ENCODE measurements around the gene SYDE2. TPM values are rescaled to one million over a fixed set of nuclear protein-coding genes. Genes with fewer than 3 reads are reported as not detected.
"Not testable (repeated sequence)": the region's sequence is repeated elsewhere in the genome, so short reads cannot be mapped to it uniquely, and the experiment has no call there.

The SYDE2 gene
- total RNA-seq, 1 experiment from 2014 or later: 3.5 TPM

DNA sequence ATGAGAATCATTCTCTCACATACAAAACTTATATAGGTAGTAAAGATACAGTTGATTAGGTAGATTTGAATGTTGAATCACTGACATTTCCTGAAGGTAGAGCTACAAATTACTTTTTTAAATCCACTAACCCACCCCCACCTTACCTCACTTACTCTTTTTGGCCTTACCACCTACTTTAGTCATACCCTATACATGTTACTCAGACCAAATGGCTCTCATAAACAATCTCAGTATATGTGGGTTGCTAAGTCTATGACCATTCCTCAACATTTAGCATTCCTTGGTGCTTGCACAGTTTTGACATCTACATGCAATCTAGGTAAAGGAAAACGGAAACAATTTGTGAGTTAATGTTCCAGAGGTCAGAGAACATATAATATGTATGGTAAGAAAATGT, 26.3 kb downstream of the SYDE2 start:
- no peak for DNase-seq (ENCODE audit: low spot score)

DNA sequence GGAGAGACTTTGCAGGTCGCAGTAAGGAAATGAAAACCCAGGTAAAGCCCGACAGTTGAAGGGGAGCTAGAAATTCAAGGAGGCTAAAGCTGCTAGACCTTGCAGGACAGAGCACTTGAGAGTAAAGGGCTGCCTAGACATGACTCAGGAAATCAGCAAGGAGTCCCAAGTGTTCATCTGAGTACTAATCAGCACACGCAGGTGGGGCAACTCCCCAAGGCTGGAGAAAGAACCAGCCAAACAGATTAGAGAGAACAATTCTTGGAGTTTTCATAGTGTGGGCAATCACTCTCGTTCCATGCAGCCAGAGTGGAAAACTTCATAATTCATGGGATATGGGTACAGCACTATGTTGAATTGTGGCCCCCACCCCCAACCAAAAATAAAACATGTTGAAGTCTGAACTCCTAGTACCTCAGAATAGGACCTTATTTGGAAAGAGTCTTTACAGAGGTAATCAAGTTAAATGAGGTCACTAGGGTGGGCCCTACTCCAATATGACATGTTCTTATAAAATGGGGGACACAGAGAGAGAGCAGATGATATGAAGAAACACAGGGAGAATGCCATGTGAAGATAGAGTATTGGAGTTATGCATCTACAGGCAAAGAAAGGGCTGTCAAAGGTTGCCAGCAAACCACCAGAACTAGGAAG, 28.0 kb downstream of the SYDE2 start:
- DNase-seq (ENCODE audit: low spot score): no peak

DNA sequence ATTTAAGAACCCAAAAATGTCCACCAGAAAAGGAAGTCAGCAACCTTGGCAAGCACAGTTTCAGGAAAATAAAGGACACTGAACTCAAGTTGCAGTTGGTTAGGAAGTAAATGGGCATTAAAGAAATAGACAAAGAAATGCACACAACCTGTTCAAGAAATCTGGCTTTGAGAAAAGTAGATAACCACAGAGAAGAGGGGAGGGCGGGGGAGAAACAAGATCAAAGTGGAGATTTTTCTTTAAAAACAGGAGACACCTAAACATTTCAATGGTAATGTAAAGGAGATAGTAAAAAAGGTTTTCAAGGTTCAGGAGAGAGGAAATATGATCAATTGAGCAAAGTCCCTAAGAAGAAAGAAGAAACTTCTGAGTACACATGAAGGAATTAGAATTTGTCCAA, 29.1 kb downstream of the SYDE2 start:
- no peak for DNase-seq (ENCODE audit: low spot score)

DNA sequence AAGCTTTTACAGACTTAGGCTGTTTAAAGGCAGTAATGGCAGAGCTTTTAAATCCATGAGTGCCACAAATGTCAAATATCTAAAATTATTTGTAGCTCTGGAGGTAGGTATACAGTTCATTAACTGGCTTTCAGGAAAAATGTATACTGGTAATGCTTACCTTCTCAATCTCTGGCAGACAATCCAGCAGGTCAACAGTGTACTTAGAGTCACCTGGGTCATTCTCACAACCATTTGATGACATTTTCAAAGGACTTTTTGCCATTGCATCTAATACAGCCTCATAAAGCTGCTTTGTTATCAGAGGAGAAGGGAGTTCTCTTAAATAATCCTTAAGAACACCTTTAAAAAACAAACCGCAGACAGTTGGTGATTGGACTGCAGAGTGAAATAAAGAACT, 31.9 kb downstream of the SYDE2 start:
- no peak for DNase-seq (ENCODE audit: low spot score)

DNA sequence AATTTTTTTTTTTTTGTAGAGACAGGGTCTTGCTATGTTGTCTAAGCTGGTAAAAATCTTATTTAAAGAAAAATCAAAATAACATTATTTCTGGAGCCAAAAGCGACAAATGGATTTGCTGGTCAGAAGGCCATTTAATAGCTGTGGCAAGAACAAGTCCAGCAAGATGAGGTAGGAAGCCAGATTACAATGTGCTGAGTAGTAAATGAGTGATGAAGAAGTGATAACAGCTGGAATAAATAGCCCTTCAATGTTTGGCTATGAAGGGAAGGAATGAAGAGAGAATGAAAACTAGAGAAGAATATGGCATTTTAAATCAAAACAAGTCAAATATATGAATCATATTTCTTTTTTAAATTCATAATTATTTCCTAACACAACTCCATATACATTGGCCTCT, 34.5 kb downstream of the SYDE2 start:
- DNase-seq (ENCODE audit: low spot score): no peak

DNA sequence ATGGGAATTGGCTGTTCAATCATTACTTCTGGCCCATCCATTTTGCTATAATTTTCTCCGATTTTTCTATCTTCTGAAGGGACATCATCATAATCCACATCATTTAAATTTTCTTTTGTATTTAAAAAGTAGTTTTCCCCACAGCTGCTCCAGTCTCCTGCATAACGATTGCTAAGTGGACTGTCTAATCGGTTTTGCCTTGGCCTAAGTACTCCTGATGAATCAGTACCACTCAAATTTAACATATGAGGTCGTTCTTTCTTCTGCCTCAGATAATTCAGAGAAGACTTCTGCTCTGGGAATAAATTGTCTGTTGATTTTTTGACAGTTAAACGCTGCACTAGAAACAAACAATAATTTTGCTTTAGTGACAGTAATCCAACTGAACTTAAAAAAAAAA, 41.9 kb downstream of the SYDE2 start:
- no peak for DNase-seq (ENCODE audit: low spot score)

DNA sequence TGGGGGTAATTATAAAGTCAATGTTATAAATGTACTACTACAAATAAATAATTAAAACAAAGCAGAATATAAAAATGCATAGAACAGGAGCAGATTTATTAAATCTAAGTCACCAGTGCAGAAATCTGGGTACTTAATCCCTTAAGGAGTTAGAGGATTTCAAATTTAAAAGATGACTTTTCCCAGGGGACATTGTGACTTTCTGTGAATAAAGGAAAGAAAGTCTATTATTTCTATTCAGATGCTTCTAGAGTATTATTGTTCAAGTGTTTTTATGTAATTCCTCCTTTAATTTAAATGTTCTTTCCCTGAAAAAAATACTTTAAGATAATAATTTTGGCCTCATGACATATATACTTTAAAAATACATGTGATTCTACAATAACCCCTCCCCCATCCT, 43.4 kb downstream of the SYDE2 start:
- no peak for DNase-seq (ENCODE audit: low spot score)

DNA sequence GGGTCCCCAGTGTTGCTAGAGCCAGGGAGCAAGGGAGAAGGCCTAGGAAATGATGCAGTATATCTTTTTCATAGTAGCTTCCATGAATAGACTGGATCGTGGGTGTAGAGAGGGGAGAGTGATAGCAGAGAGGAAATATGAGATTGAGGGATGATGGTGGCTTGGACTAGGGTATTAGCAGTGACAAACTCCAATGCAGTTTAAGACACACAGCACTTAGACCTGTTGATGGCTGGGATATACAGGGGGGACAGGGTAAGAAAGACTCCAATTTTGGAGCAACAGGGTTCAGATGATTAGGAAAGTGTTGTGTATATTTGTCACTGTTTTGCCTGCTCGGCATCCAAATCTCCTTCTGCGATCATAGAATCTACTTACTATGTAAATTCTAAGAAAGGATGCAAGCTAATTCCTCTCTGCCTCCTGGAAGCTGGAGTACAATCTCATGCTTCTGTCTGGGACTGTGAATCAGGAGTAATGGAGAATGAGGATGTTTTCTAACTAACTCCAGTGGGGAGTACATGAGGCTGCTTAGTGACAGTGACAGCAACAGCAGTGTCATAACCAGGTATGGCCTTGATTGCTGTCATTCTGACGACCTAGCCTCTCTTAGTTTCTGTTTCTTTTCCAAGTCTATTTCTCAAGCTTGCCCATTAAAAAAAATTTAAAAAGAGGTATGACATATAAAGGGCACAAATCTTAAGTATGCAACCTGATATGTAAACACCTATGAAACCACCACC, 47.5 kb downstream of the SYDE2 start:
- DNase-seq (ENCODE audit: low spot score): no peak

DNA sequence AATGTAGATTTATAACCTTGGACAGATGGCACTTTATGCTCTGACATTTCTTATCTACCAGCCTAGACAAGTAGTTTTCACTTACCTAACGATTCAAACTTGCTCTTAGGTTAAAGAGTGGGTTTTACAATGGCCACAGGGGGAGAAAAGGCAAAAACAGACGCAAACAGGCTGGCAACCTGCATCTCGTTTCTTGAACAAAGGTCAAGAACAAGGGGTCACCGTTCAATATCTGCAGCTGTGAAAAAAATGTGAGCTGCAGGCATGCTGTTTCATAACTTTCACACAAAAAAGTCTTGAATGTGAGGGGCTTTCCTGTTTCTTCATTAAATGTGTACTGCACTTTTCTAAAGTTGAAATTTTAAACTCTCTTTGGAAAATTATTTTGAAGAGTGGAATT, 49.4 kb downstream of the SYDE2 start:
- DNase-seq (ENCODE audit: low spot score): no peak

DNA sequence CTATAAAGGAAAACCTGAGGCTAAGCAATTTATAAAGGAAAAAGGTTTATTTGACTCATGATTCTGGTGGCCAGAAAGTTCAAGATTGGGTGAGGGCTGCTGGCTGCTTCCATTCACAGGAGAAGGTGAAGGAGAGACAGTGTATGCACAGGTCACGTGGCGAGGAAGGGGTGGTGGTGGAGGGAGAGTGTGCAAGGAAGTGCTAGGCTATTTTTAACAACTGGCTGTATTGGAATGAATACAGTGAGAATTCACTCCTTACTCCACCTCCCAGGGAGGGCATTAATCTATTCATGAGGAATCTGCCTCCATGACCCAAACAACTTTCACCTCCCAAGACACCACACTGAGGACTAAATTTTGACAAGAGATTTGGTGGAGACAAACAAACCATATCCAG, 51.0 kb downstream of the SYDE2 start:
- no peak for DNase-seq (ENCODE audit: low spot score)

DNA sequence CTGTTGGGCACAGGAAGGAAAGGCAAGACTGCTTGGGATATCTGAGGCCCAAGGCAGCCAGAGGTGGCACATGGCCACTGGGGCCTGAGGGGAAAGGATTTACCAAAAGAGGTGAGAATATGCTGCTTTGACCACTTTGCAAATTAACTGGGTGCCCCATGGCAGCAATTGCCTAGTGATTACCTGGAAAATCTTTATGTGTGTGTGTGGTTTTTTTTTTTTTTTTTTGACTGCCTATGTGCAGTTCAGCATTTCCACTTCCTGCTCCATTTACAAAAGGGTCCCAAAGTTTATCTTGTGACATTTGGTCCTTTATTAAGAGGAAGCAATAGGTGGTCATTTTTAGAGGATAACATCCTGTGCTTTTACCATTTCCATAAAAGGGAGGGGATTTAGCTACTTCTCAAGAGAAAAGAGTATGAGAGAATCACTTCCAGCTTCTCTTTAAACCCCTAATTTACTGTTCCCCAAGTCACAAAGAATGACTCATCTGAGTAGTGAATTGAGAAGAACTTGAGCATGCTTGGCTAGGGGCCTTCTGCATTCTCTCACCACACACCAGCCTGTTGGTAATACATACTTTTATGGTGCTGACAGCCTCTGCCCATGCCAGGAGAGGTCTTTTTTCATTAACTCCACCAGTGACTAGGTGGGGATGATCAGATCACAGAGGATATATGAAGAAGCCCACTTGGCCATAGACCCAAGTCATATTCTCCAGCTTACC, 52.1 kb downstream of the SYDE2 start:
- no peak for DNase-seq (ENCODE audit: low spot score)

DNA sequence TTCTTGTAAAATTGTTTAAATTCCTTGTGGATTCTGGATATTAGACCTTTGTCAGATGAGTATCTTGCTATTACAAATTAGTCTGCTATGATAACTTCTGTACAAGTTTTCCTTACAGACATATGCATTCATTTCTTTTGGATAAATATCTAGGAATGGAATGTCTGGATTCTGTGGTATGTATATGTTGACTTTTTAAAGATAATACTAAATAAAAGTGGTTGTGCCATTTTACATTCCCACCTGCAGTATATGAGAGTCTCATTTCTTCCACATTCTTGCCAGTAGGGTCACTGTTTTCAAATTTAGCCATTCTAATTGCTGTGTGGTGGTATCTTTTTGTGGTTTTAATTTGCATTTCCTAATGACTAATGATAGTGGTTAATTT, 53.9 kb downstream of the SYDE2 start:
- peak; percentile 13 for DNase-seq (ENCODE audit: low spot score)

DNA sequence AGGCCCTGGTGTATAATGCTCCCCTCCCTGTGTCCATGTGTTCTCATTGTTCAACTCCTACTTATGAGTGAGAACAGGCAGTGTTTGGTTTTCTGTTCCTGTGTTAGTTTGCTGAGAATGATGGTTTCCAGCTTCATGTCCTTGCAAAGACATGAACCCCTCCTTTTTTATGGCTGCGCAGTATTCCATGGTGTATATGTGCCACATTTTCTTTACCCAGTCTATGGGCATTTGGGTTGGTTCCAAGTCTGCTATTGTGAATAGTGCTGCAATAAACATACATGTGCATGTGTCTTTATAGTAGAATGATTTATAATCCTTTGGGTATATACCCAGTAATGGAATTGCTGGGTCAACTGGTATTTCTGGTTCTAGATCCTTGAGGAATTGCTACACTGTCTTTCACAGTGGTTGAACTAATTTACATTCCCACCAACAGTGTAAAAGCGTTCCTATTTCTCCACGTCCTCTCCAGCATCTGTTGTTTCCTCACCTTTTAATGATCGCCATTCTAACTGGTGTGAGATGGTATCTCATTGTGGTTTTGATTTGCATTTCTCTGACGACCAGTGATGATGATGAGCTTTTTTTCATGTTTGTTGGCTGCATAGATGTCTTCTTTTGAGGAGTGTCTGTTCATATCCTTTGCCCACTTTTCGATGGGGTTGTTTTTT, 54.4 kb downstream of the SYDE2 start:
- DNase-seq (ENCODE audit: low spot score): peak; percentile 9

DNA sequence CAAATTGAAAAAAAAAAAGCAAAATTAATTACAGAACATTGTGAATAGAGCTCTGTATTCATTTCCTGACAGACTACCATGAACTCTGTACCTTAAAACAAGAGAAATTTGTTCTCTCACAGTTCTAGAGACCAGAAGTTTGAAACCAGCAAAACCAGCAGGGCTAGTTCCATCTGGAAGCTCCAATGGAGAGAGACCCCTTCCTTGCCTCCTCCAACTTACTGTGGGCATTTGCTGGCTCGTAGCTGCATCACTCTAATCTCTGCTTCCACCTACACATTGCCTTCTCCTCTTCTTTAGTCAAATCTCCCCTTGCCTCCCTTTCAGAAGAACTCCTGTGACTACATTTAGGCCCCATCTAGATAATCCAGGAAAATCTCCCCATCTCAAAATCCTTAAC, 56.5 kb downstream of the SYDE2 start:
- peak; percentile 8 for DNase-seq (ENCODE audit: low spot score)

DNA sequence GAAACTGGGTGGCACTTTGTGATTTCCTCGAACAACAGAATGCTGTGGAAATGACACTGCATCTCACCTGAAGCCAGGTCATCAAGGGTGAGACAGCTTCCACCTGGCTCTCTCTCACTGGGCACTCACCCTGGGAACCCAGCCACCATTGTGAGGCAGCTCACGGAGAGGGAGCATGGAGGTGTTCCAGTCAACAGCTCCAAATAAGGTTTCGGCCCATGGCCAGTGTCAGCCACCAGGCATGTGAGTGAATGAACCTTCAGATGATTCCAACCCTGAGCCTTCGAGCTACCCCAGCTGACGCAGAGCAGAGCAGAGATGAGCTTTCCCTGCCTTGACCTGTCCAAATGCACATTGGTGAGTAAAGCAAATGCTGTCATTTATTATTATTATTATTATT, 58.1 kb downstream of the SYDE2 start:
- DNase-seq (ENCODE audit: low spot score): no peak

DNA sequence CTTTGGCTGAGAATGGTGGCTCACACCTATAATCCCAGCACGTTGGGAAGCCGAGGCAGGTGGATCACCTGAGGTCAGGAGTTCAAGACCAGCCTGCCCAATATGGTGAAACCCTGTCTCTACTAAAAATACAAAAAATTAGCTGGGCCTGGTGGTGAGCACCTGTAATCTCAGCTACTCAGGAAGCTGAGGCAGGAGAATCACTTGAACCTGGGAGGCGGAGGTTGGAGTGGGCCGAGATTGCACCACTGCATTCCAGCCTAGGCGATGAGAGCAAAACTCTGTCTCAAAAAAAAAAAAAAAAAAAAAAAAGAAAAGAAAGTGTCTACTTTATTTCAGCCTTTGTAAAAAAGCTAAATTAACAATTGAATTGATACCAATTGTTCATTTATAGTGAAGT, 62.4 kb downstream of the SYDE2 start:
- DNase-seq (ENCODE audit: low spot score): not testable (repeated sequence)

DNA sequence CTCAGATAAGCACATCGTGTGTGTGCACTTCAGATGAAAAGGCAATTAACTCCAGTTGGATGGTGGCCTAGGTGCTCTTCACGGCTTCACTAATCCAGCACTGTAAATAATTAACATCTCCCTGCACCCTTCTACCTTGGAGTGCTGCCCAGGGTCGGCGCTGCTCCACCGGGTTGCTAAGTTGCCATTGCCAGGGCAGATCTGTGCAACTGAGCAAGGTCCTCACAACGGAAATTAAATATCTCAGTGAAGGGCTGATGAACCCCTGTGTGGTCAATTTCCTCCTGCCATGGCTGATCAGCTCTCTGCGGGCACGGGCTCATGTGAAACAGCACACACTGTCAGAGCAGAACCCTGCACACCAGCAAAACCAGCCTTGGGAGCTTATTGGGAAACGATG, 63.2 kb downstream of the SYDE2 start:
- DNase-seq (ENCODE audit: low spot score): peak; percentile 81

DNA sequence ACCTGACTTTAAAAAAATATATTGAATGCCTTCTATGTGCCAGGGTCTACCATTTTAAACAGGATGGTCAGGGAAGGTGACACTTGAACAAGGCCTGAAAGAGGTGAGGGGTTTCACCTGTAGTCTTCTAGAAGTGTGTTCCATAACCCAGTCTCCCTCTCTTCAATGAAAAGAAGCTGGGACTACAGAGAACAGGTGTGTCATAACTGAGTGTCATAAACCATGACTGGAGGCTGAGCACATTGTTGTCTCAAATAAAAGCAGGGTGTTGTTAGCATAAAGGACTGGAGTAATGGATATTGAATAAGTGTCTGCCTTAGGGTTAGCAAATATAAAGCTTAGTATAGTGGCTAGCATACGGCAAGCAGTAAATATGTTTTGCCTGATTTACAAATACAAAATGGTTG, 65.4 kb downstream of the SYDE2 start:
- no peak for DNase-seq (ENCODE audit: low spot score)

DNA sequence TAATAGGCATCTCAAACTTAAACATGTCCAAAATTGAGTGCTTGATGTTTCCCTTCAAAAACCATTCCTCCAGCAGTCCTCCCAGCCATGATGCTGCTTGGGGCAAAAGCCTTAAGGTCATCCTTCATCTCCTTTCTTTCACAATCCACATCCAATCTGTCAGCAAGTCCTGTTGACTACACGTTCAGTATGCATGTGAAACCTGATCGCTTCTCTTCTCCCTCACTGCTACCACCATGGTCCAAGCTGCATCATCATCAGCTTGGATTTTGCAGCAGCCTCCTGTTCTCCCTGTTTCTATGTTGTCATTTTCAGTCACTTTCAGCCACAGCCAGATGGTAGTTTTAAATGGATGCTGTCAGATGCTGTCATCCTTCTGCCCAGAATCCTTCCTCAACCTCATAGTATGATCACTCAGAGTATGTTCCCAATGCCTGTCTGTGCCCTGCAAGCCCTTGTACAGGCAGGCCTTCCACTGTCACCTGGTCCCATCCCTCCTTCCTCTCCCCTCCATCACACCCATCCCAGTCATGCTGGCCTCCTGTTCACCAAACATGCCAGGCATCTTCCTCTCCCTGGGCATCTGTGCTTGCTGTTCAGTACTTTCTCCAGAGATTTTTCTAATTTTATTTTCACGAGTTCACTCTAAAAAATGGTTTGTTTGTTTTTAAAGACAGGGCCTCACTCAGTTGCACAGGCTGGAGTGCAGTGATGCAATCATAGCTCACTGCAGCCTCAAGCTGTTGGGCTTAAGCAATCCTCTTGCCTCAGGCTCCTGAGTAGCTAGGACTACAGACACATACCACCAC, 66.0 kb downstream of the SYDE2 start:
- DNase-seq (ENCODE audit: low spot score): no peak

DNA sequence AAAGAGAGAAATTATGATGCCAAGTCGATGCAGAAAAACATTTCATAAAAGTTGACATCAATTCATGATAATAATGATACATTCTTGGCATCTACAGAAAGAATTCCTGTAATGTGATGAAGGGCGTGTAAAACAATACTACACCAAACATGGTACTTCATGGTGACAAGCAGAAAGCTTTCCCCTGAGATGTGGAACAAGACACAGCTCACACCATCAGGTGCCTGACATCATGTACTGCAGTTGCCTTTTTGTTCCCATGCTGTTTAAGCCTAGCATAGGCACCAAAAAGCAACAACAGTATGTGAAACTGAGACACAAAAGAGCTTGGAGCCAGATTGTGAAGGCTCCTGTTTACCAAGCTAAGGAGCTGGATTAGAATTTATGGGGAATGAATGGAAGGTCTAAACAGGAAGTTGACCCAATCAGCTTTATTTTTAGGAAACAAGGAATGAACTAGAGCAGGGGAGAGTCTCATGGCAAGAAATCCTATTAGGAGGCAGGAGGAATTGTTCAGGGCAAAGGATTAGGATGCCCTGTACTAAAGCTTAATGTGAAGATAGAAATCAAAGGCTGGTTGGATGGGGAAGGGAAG, 67.2 kb downstream of the SYDE2 start:
- DNase-seq (ENCODE audit: low spot score): no peak

DNA sequence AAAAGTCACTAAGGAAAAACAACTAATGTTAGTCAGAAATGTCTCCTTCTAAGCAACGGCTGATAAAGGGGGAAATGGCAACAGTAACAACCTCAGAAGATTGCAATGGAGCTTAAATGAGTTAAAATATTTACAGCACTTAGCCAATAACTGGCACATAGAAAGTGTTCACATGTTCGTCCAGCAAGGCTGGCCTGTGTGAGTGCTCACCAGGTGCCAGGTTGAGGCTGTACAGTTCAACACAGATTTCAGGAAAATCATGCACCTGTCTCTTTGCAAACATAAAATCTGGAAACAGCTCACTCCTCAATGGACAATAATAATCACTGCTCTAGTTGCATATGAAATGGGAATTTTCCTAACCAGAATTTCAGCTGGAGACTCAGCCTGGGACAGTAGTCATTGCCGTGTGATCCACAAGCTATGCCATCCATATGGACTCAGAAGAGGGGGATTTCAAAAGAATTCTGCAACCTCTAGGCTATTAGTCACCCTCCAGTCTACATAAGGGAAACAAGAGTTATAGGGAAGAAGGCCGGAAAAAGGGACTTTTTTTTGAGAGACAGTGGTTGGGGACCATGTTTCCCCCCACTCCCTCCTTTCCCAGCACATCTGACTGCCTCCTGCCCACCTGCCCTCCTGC, 68.6 kb downstream of the SYDE2 start:
- no peak for DNase-seq (ENCODE audit: low spot score)

Measured in HT-29 (cell line).